Measurements from ENCODE around the gene PAPSS1. TPM values are rescaled to one million over a fixed set of nuclear protein-coding genes. Genes with fewer than 3 reads are reported as not detected.

Gene PAPSS1
- total RNA-seq, 6 experiments from 2014 or later: 3.7 to 7.6 (median 6.8) TPM

- intact Hi-C loops (cut with DNase I): no loop called here
- Histone ChIP-seq H3K9me3 (no peaks in the 10 kb centered on the region), H3K36me3 (peaks cover 0 to 9% (median 2%) of the 10 kb centered on the region in 4 donors), H3K27me3 (no peaks in the 10 kb centered on the region), H3K27ac (no peak overlapping the region), H3K4me3 (no peak overlapping the region), H3K4me1 (no peaks in the 10 kb centered on the region)
- TF ChIP-seq CTCF (IDR thresholded peaks at IDR 0.05) (no peak), POLR2A (IDR thresholded peaks at IDR 0.05) (no peak)
- DNase-seq (no peak), ATAC-seq (no peak)
- 98% methylated on average over 4 of the region's 4 CpGs for WGBS (ENCODE audit: insufficient coverage, low coverage, low lambda C conversion rate, missing lambda C conversion rate)
Measured at GRCh38 chr4:107647591-107647990, 72.4 kb downstream of the PAPSS1 start.

GRCh38 chr4:107645604-107646003, 74.4 kb downstream of the PAPSS1 start:
- Histone ChIP-seq H3K4me3 (no peak overlapping the region), H3K27ac (no peak overlapping the region), H3K27me3 (no peaks in the 10 kb centered on the region), H3K4me1 (no peaks in the 10 kb centered on the region), H3K36me3 (peaks cover 0 to 9% (median 2%) of the 10 kb centered on the region in 4 donors), H3K9me3 (no peaks in the 10 kb centered on the region)
- DNase-seq: no peak
- intact Hi-C loops (cut with DNase I): no loop called here
- ATAC-seq: no peak
- TF ChIP-seq CTCF (IDR thresholded peaks at IDR 0.05) (no peak), POLR2A (IDR thresholded peaks at IDR 0.05) (no peak)
- WGBS (ENCODE audit: insufficient coverage, low coverage, low lambda C conversion rate, missing lambda C conversion rate): 85% methylated on average over 4 of the region's 4 CpGs

GRCh38 chr4:107643021-107643420, 77.0 kb downstream of the PAPSS1 start:
- DNase-seq (no peak), ATAC-seq (no peak)
- WGBS (ENCODE audit: insufficient coverage, low coverage, low lambda C conversion rate, missing lambda C conversion rate): 84% methylated on average over 5 of the region's 7 CpGs
- H3K4me3 ChIP-seq: no peak overlapping the region
- no peak overlapping the region for H3K27ac ChIP-seq
- H3K9me3 ChIP-seq: no peaks in the 10 kb centered on the region
- H3K36me3 ChIP-seq: peaks cover 0 to 9% (median 2%) of the 10 kb centered on the region in 4 donors
- TF ChIP-seq POLR2A (IDR thresholded peaks at IDR 0.05) (no peak), CTCF (IDR thresholded peaks at IDR 0.05) (no peak)
- no peaks in the 10 kb centered on the region for H3K27me3 ChIP-seq
- H3K4me1 ChIP-seq: no peaks in the 10 kb centered on the region
- intact Hi-C loops (cut with DNase I): no loop called here

- TF ChIP-seq CTCF (IDR thresholded peaks at IDR 0.05) (no peak), POLR2A (IDR thresholded peaks at IDR 0.05) (no peak)
- Histone ChIP-seq H3K9me3 (no peaks in the 10 kb centered on the region), H3K27ac (no peak overlapping the region), H3K27me3 (no peaks in the 10 kb centered on the region), H3K36me3 (peaks cover 0 to 9% (median 2%) of the 10 kb centered on the region in 4 donors), H3K4me3 (no peak overlapping the region), H3K4me1 (no peaks in the 10 kb centered on the region)
- 63% methylated on average over 1 of the region's 1 CpG for WGBS (ENCODE audit: insufficient coverage, low coverage, low lambda C conversion rate, missing lambda C conversion rate)
- no peak for DNase-seq
- intact Hi-C loops (cut with DNase I): no loop called here
- no peak for ATAC-seq
Measured at GRCh38 chr4:107640878-107641277, 79.2 kb downstream of the PAPSS1 start.

- Histone ChIP-seq H3K9me3 (no peaks in the 10 kb centered on the region), H3K4me1 (no peaks in the 10 kb centered on the region), H3K4me3 (no peak overlapping the region), H3K36me3 (peaks cover 0 to 9% (median 2%) of the 10 kb centered on the region in 4 donors), H3K27me3 (no peaks in the 10 kb centered on the region), H3K27ac (no peak overlapping the region)
- intact Hi-C loops (cut with DNase I): no loop called here
- DNase-seq (no peak), ATAC-seq (no peak)
- 67% methylated on average over 2 of the region's 2 CpGs for WGBS (ENCODE audit: insufficient coverage, low coverage, low lambda C conversion rate, missing lambda C conversion rate)
- TF ChIP-seq CTCF (IDR thresholded peaks at IDR 0.05) (no peak), POLR2A (IDR thresholded peaks at IDR 0.05) (no peak)
Measured at GRCh38 chr4:107640197-107640596, 79.8 kb downstream of the PAPSS1 start.

Data from right lobe of liver (tissue), 6 donors.